ENCODE data around the gene IL17REL. TPM values are rescaled to one million over a fixed set of nuclear protein-coding genes. Genes with fewer than 3 reads are reported as not detected.

IL17REL gene
- total RNA-seq, 1 donor from 2014 or later: not detected

DNA sequence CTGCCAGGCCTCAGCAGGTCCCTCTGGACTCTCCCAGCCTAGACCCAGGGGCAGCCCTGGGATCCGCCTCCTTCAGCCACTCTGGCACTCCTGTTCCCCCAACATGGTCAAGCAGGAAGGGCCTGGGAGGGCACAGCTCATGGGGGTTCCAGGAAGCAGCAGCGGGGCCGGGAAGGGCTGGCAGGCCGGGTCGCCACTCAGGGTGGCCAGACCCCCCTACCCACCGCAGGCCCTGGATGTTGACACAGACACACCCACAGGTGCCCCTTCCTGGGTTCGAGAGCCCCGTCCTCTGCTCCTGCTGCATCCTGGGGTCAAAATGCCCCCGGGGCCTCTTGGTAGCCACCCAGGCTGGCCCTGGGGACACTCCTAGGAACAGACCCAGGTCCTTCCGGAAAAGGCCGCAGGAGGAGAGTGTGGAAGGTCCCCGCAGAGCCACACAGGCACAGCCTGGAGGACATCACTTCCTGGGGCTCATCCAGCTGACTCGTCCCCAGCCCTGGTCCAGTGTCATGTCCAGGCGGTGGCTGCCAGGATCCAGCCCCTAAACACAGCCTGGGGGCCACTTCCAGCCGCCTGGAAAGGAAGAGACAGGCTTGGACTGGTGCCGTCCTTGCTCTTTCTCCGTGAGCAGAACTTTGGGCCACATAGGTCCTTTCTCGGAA is 58.8 kb downstream of the IL17REL start:
- no peaks in the 10 kb centered on the region for H3K27me3 ChIP-seq (ENCODE audit: insufficient read depth, low read length)
- no peak for DNase-seq (ENCODE audit: low read depth)
- no peaks in the 10 kb centered on the region for H3K79me2 ChIP-seq (ENCODE audit: insufficient read depth, low read length)
- no peaks in the 10 kb centered on the region for H3K9me3 ChIP-seq (ENCODE audit: insufficient read depth, low read depth, low read length)
- no peak overlapping the region for H3K4me2 ChIP-seq (ENCODE audit: low read length)
- Mint-ChIP-seq H3K4me1 (ENCODE audit: low read depth, unreplicated experiment) (peaks cover 4% of the 10 kb centered on the region), H3K27ac (ENCODE audit: unreplicated experiment) (no peak overlapping the region), H3K4me3 (ENCODE audit: unreplicated experiment) (no peak overlapping the region), H3K9me3 (ENCODE audit: unreplicated experiment) (no peaks in the 10 kb centered on the region), H3K36me3 (ENCODE audit: low read depth, unreplicated experiment) (no peaks in the 10 kb centered on the region), H3K27me3 (ENCODE audit: low read depth, unreplicated experiment) (peaks cover 6% of the 10 kb centered on the region)
- no peak overlapping the region for H3K27ac ChIP-seq (ENCODE audit: low read depth, low read length)
- no peaks in the 10 kb centered on the region for H4K20me1 ChIP-seq (ENCODE audit: insufficient read depth, low read length)
- no peaks in the 10 kb centered on the region for H3K36me3 ChIP-seq (ENCODE audit: insufficient read depth, low read length)
- H2AFZ ChIP-seq (ENCODE audit: low read depth, low read length): no peak overlapping the region
- peaks cover 12% of the 10 kb centered on the region for H3K4me1 ChIP-seq (ENCODE audit: insufficient read depth, low read length)
- no peak for FAIRE-seq
- H3K9ac ChIP-seq (ENCODE audit: low read length): no peak overlapping the region
- H3K4me3 ChIP-seq (ENCODE audit: insufficient read depth, low read depth, low read length): no peak overlapping the region
- TF ChIP-seq, protein P1, sequence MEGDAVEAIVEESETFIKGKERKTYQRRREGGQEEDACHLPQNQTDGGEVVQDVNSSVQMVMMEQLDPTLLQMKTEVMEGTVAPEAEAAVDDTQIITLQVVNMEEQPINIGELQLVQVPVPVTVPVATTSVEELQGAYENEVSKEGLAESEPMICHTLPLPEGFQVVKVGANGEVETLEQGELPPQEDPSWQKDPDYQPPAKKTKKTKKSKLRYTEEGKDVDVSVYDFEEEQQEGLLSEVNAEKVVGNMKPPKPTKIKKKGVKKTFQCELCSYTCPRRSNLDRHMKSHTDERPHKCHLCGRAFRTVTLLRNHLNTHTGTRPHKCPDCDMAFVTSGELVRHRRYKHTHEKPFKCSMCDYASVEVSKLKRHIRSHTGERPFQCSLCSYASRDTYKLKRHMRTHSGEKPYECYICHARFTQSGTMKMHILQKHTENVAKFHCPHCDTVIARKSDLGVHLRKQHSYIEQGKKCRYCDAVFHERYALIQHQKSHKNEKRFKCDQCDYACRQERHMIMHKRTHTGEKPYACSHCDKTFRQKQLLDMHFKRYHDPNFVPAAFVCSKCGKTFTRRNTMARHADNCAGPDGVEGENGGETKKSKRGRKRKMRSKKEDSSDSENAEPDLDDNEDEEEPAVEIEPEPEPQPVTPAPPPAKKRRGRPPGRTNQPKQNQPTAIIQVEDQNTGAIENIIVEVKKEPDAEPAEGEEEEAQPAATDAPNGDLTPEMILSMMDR (IDR thresholded peaks at IDR 0.05; ENCODE audit: insufficient read depth, low read depth, low read length): no peak
- no peak for TF ChIP-seq EZH2 (IDR thresholded peaks at IDR 0.05; ENCODE audit: insufficient read depth, low read length)

DNA sequence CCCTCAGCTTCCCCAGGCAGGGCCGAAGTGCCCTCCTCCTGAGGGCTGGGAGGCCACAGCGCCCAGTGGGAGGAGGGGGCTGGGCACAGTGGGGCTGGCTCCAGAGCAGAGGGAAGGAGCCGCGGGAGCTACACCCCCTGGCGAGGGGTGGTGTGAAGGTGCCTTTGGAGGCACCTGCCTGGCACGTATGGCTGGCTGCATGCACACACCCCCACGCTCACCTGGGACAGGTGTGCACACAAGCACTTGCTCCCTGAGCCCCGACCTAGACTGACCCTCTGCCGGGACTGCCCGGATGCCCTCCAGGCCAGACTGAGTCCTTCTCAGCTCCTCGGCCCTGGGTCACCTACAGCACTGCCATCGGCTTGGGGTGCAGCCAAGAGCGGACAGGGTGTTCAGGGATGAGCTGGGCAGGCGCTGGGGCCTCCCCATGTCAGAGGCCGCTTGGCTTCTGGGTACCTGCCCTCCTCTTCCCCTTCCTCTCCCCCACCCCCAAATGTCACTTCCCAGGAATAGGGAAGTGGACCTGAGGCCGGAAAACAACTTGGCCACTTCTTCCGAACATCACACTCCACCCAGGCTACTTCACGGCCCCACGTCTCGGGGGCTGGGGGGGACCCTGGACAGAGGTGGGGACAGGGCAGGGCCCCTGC is 59.4 kb downstream of the IL17REL start:
- Mint-ChIP-seq H3K4me1 (ENCODE audit: low read depth, unreplicated experiment) (peaks cover 4% of the 10 kb centered on the region), H3K9me3 (ENCODE audit: unreplicated experiment) (no peaks in the 10 kb centered on the region), H3K4me3 (ENCODE audit: unreplicated experiment) (no peak overlapping the region)

More for the DNA sequence above, 59.4 kb downstream of the IL17REL start:
- H3K4me3 ChIP-seq (ENCODE audit: insufficient read depth, low read depth, low read length): no peak overlapping the region
- H3K79me2 ChIP-seq (ENCODE audit: insufficient read depth, low read length): no peaks in the 10 kb centered on the region
- no peak for DNase-seq (ENCODE audit: low read depth)
- H3K36me3 ChIP-seq (ENCODE audit: insufficient read depth, low read length): no peaks in the 10 kb centered on the region
- FAIRE-seq: no peak
- no peak overlapping the region for H2AFZ ChIP-seq (ENCODE audit: low read depth, low read length)
- H3K36me3 Mint-ChIP-seq (ENCODE audit: low read depth, unreplicated experiment): no peaks in the 10 kb centered on the region
- H3K27me3 ChIP-seq (ENCODE audit: insufficient read depth, low read length): no peaks in the 10 kb centered on the region
- peaks cover 5% of the 10 kb centered on the region for H3K27me3 Mint-ChIP-seq (ENCODE audit: low read depth, unreplicated experiment)
- H3K4me2 ChIP-seq (ENCODE audit: low read length): no peak overlapping the region
- H3K9me3 ChIP-seq (ENCODE audit: insufficient read depth, low read depth, low read length): no peaks in the 10 kb centered on the region
- no peak overlapping the region for H3K27ac ChIP-seq (ENCODE audit: low read depth, low read length)
- H3K4me1 ChIP-seq (ENCODE audit: insufficient read depth, low read length): peaks cover 12% of the 10 kb centered on the region
- H4K20me1 ChIP-seq (ENCODE audit: insufficient read depth, low read length): no peaks in the 10 kb centered on the region
- TF ChIP-seq, protein P1 (IDR thresholded peaks at IDR 0.05; ENCODE audit: insufficient read depth, low read depth, low read length): no peak
- TF ChIP-seq EZH2 (IDR thresholded peaks at IDR 0.05; ENCODE audit: insufficient read depth, low read length): no peak
- H3K27ac Mint-ChIP-seq (ENCODE audit: unreplicated experiment): no peak overlapping the region
- H3K9ac ChIP-seq (ENCODE audit: low read length): no peak overlapping the region
